CD4-positive, alpha-beta T cell treated with Interleukin-21 for 1 hour (primary cell): ENCODE data around the gene CASP2.

Source experiments
- DNase-seq: peaks from one replicate; pipeline ENCODE4 v3.0.0-alpha.2; 2020

CASP2 gene

GRCh38 chr7:143299840-143300239 lies 11.7 kb downstream of the CASP2 start:
- peak; percentile 74 for DNase-seq

- DNase-seq, result no peak
Measured at GRCh38 chr7:143300959-143301935, 13.1 kb downstream of the CASP2 start.

- no peak for DNase-seq
Measured at GRCh38 chr7:143303733-143304132, 15.6 kb downstream of the CASP2 start.

DNA sequence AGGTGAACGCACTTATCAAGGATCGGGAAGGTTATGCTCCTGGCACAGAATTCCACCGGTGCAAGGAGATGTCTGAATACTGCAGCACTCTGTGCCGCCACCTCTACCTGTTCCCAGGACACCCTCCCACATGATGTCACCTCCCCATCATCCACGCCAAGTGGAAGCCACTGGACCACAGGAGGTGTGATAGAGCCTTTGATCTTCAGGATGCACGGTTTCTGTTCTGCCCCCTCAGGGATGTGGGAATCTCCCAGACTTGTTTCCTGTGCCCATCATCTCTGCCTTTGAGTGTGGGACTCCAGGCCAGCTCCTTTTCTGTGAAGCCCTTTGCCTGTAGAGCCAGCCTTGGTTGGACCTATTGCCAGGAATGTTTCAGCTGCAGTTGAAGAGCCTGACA lies 16.8 kb downstream of the CASP2 start:
- DNase-seq, result no peak

- DNase-seq, result peak; percentile 74
Measured at GRCh38 chr7:143305423-143306070, 17.4 kb downstream of the CASP2 start.

DNA sequence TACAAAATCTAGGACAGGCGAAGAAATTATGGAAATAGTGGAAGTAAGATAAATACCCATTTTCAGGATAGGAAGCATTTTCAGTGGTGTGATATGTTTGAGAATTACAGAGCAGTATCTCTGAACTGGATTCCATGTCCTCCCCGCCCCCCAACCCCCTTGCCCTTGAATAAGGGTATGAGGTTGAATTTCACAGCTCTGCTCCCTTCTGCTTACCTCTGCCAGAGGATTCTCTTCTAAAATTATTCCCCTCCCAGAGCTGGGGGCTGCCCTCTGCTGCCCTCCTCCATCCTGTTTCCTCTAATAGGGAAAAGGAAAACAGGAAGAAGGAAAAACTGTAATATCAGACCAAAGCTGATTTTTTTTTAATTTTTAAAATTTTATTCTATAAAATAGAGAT lies 20.5 kb downstream of the CASP2 start:
- DNase-seq, result no peak

DNA sequence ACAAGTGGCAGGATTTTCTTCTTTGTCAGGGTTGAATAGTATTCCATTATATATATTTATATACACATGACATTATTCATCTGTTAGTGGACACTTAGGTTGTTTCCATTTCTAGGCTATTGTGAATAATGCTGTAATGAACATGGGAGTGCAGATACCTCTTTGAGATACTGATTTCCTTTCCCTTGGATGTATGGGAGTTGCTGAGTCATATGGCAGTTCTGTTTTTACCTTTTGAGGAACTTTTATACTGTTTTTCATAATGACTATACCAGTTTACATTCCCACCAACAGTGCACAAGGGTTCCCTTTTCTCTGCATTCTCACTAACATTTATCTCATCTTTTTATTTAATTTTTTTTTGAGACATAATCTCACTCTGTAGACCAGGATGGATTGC lies 26.0 kb downstream of the CASP2 start:
- DNase-seq, result no peak

DNA sequence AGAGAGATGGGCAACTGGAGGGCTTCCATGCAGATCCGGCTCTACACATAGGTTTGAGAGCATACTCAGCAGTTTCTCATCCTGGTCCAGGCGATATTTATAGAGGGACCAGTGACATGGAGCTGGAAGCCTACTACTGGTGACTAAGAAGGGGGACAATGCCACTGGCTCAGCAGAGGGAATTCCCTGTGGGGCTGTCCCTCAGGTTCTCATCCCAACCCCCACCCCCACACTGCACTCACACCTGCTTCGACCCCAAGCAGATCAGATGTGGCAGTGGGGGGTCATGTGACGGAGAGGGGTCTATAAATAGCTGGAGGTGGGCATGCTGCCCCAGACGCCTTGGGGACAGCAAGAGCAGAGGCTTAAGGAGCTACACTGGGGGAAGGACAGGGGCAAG lies 27.6 kb downstream of the CASP2 start, which contains the start of gene CLCN1:
Gene CLCN1 (plus strand): TSS at position 336 of the 400 bp plus-strand sequence. CDS start 102 bp downstream, outside the sequence.
- DNase-seq, result no peak

DNA sequence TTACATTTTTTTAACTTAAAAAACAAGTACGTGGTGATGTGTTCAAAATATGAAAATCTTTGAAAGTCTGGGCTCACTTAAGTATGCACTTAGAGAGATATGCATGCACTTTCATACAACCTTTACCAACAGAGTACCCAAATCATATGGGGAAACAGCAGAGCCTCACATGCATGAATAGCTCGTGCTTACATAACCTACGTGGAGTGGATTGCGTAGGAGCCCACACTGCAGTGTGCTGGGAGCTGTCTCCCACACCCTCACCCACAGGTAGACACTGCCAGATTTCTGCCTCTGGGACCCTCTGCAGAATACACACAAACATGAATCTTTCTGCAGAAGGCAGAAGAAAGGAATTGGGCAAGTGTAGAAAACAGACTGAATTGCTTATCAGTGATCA lies 28.3 kb downstream of the CASP2 start:
- DNase-seq, result no peak

DNA sequence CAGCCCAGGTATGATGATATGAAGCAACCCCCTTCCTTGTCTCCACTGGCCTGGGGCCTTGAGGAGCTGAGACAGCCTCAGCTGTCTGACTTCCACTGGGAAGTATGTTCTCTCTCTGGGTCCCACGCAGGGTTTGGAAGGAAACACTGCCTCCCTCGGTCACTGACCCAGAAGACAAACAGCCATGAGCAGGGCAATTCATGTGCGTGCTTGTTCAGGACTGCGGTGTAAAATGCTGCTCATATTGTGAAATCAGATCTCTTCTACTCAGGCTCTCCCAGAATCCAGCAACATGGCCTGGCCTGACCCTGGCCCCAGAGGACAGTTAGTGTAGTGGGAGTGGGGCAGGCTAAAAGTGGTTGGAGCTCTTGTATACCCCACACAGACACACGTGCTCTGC lies 30.5 kb downstream of the CASP2 start:
- no peak for DNase-seq

DNA sequence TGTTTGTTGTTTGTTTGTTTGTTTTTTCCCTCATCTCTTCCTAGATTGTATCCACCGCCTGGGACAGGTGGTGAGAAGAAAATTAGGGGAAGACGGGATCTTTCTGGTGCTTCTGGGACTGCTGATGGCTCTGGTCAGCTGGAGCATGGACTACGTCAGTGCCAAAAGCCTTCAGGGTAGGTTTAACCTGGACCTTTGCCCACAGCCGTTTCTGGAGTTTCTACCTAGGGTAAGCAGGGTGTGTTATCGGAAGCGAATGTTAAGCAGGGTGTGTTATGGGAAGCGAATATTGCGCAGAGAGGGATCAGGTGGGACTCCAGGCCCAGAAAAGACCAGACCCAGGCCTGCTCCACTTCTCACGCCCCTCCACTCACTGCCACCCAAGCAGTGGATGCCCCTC lies 32.5 kb downstream of the CASP2 start:
- DNase-seq, result no peak

DNA sequence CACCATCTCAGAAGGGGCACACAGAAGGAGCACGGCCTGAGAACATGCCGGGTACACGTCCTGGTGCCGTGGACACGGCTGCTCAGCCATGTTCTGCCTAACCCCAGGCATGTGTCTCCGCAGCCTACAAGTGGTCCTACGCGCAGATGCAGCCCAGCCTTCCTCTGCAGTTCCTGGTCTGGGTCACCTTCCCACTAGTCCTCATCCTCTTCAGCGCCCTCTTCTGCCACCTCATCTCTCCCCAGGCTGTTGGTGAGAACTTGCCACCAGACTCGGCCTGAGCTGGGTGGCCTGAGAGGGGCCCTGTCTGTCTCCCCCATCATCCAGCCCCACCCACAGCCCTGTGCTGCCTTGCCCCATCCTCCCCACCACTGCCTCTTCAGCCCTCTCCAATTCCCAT lies 33.1 kb downstream of the CASP2 start:
- no peak for DNase-seq

DNA sequence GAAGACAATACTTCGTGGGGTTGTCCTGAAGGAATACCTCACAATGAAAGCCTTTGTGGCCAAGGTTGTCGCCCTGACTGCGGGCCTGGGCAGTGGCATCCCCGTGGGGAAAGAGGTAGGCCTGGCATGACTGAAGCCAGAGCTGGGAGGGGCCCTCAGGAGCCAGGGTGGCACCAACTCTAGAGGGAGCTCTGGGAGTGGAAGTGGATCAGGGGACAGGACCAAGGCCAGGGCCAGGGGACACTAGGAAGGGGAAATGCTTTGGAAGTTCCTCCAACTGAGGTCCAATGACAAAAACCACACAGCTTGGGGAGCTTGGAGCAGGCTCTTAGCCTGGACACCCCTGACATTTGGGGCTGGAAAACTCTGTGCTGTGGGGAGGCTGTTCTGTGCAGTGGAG lies 33.6 kb downstream of the CASP2 start:
- DNase-seq, result no peak

DNA sequence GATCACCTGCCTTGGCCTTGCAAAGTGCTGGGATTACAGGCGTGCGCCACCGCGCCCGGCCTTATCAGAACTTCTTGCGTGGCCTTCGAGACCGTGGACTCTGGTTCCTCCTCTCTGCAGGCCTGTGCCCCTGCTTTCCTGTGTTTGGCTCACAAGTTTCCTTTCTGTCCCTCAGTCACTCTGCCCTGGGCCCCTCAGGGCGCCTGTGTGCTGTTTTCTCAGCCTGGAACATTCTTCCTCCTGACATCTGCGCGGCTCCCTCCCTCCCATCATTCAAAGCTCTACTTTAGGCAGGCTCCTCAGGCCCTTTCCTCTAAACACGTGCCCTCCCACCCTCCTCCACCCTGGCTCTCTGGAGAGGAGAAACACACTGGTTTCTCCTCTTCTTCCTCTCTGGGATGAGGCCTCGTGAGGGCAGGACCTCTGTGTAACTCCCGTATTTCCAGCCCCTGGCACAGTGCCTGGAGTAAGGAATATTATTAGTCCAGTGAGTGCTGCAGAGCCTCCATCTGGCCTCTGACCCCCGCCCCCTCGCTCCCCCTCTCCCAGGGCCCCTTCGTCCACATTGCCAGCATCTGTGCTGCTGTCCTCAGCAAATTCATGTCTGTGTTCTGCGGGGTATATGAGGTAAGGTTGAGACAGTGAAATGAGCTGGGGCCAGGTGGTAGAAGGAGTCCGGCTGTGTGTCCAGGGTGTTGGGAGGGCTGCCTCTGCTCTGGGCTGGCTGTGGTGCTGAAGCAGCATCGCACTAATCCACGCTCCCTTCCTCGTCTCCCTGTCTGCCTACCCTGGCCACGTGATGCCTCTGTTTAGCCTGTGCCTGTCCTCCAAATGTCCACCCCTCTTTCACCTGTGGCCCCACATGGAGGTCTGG lies 34.8 kb downstream of the CASP2 start:
- DNase-seq, result no peak

GRCh38 chr7:143323653-143324052 lies 35.5 kb downstream of the CASP2 start:
- no peak for DNase-seq

DNA sequence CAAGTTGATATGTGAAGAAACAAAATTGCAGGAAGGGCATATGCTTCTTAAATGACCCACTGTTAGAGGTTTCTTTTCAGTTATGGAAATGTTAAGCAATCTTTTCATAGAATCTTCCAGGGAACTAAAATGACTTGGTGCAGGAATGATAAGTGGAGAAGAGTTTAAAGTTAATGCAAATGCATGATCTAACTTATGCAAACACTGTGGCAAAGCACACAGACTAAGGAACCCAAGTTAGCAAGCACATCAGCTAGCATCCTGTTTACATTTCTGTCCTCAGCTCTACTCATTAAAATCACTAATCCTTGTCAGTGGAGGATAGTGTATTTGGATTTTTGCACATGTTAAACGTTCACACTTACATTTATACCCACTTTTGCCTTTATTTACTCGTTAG lies 37.1 kb downstream of the CASP2 start:
- no peak for DNase-seq

GRCh38 chr7:143327903-143328302 lies 39.8 kb downstream of the CASP2 start:
- no peak for DNase-seq

DNA sequence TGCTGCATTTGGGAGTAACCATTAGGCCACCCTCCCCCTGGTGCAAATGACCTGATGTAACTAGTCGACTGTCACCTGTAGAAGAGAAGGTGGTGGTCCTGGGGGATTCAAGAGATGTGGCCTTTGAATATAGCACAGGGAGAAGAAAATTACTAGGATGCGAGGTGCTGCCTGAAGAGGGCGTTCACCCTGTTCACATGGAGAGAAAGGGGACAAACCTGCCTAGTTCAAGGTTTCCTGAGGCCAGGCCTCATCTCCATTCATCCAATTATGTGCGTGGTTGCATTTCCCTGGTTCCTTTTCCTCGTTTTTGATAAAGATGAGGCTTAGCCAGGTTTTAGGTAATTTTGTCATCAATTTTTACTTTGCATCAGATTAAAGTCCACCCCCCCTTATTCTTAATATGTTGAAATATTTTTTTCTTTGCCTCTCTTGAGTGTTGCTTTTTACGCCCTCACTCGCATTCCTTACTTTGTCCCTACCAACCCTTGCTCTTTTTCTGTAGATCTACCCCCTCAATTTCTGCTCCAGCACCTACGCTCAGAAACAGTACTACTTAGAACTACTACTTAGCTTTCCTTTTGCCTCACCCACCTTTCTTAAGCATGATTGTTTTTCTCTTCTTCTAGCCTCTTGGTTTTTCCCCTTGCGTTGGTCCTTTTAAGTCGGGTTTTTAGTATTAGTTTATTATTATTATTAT lies 41.5 kb downstream of the CASP2 start:
- DNase-seq, result no peak

DNA sequence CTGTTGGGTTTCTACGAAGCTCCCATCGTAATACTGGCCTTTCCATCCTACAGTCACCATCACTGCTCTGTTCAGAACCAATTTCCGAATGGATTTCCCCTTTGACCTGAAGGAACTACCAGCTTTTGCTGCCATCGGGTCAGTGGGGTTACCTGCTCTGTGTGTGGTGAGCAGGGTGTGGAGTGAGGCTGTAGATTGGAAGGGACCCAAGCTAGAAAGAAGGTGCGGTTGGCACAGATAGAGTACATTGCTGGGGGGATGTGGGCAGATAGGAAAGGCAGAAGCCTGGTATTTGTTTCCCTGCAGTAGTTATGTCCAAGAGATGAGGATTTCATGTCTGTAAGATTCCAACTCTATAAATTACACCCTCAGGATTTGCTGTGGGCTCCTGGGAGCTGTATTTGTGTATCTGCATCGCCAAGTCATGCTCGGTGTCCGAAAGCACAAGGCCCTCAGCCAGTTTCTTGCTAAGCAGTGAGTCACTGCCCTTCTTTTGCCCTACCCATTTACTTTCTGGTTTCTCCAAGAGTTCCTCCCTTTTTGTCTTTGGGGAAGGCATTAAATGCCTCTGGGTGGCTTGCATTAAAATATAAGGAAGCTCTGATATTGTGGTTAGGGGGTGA lies 43.1 kb downstream of the CASP2 start:
- no peak for DNase-seq

DNA sequence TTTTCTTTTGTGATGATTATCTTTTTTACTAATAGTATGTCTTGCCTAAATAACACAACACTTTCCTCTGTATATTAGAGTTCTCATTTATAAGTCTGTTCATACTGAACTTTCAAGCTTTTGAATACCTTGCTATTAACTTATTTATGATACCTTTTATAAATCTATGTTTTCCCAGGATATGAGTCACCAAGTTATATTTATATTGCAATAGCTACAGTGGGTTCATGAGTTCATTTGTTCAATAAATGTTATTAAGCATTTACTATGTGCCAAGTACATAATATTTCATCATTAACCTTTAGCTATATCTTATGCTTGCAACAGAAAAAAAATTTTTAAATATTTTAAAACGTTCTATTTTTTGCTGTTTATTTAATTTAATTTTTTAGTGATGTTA lies 46.1 kb downstream of the CASP2 start:
- DNase-seq, result no peak

GRCh38 chr7:143337216-143337615 lies 49.1 kb downstream of the CASP2 start:
- no peak for DNase-seq

GRCh38 chr7:143341842-143342241 lies 53.7 kb downstream of the CASP2 start:
- no peak for DNase-seq
